Measurements from ENCODE around the gene DLX5.

DLX5 gene

GRCh38 chr7:96991546-96992191, 33.0 kb downstream of the DLX5 start:
- DNase-seq (ENCODE audit: low read depth): no peak
- no peak overlapping the region for H3K4me3 ChIP-seq (ENCODE audit: low read length)
- TF ChIP-seq CTCF (IDR thresholded peaks at IDR 0.05; ENCODE audit: insufficient read depth, low read depth, low read length, missing control alignments): no peak

GRCh38 chr7:96989859-96990317, 34.7 kb downstream of the DLX5 start:
- no peak for TF ChIP-seq CTCF (IDR thresholded peaks at IDR 0.05; ENCODE audit: insufficient read depth, low read depth, low read length, missing control alignments)
- H3K4me3 ChIP-seq (ENCODE audit: low read length): no peak overlapping the region
- DNase-seq (ENCODE audit: low read depth): no peak

- no peak overlapping the region for H3K4me3 ChIP-seq (ENCODE audit: low read length)
- TF ChIP-seq CTCF (IDR thresholded peaks at IDR 0.05; ENCODE audit: insufficient read depth, low read depth, low read length, missing control alignments): no peak
- DNase-seq (ENCODE audit: low read depth): no peak
These were observed 35.3 kb downstream of the DLX5 start for GRCh38 chr7:96989241-96989858.

GRCh38 chr7:96987719-96988118, 36.9 kb downstream of the DLX5 start:
- DNase-seq (ENCODE audit: low read depth): no peak
- no peak overlapping the region for H3K4me3 ChIP-seq (ENCODE audit: low read length)
- TF ChIP-seq CTCF (IDR thresholded peaks at IDR 0.05; ENCODE audit: insufficient read depth, low read depth, low read length, missing control alignments): no peak

GRCh38 chr7:96986901-96987300, 37.7 kb downstream of the DLX5 start:
- H3K4me3 ChIP-seq (ENCODE audit: low read length): no peak overlapping the region
- no peak for TF ChIP-seq CTCF (IDR thresholded peaks at IDR 0.05; ENCODE audit: insufficient read depth, low read depth, low read length, missing control alignments)
- DNase-seq (ENCODE audit: low read depth): no peak

GRCh38 chr7:96985992-96986391, 38.6 kb downstream of the DLX5 start:
- DNase-seq (ENCODE audit: low read depth): no peak
- no peak overlapping the region for H3K4me3 ChIP-seq (ENCODE audit: low read length)
- TF ChIP-seq CTCF (IDR thresholded peaks at IDR 0.05; ENCODE audit: insufficient read depth, low read depth, low read length, missing control alignments): no peak

GRCh38 chr7:96982586-96982985, 42.0 kb downstream of the DLX5 start:
- TF ChIP-seq CTCF (IDR thresholded peaks at IDR 0.05; ENCODE audit: insufficient read depth, low read depth, low read length, missing control alignments): no peak
- no peak overlapping the region for H3K4me3 ChIP-seq (ENCODE audit: low read length)
- DNase-seq (ENCODE audit: low read depth): no peak

Measured in epithelial cell of esophagus (primary cell).